ENCODE data around the gene GLT1D1.
A peak's percentile ranks its signal among the peaks of the same experiment; 100 is the strongest.

Gene GLT1D1

GRCh38 chr12:128908254-128908653 lies 55.0 kb downstream of the GLT1D1 start:
- H3K4me3 Mint-ChIP-seq = no peak overlapping the region
- H3K27ac Mint-ChIP-seq = no peak overlapping the region
- H3K27me3 Mint-ChIP-seq = peaks cover 2% of the 10 kb centered on the region
- peaks cover 12% of the 10 kb centered on the region for H3K4me1 Mint-ChIP-seq (ENCODE audit: low read depth)
- H3K36me3 Mint-ChIP-seq (ENCODE audit: low read depth) = no peaks in the 10 kb centered on the region
- no peak for DNase-seq
- no peaks in the 10 kb centered on the region for H3K9me3 Mint-ChIP-seq

DNA sequence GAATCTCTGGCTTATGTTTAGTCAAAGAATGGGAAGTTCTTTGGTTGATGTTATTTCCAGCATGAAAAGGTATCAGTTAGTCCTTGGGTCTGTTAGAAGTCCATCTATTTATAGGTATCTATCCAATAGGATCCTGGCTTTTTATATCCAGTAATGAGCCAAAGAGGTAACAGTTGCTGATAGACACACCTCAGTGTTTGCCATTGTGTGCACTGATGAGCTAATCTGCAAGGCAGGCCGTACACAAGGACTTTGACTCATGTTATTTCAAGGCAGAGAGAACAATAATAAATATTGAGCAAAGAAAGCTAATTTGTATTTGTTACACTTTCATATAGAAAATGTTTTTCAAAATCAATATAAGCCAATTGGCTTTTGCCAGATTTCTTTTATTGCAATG lies 56.4 kb downstream of the GLT1D1 start:
- H3K4me3 Mint-ChIP-seq = no peak overlapping the region
- H3K36me3 Mint-ChIP-seq (ENCODE audit: low read depth) = no peaks in the 10 kb centered on the region
- no peak for DNase-seq
- H3K9me3 Mint-ChIP-seq = no peaks in the 10 kb centered on the region
- peaks cover 20% of the 10 kb centered on the region for H3K4me1 Mint-ChIP-seq (ENCODE audit: low read depth)
- no peak overlapping the region for H3K27ac Mint-ChIP-seq
- peaks cover 2% of the 10 kb centered on the region for H3K27me3 Mint-ChIP-seq

- H3K4me3 Mint-ChIP-seq = no peak overlapping the region
- no peaks in the 10 kb centered on the region for H3K36me3 Mint-ChIP-seq (ENCODE audit: low read depth)
- peaks cover 27% of the 10 kb centered on the region for H3K4me1 Mint-ChIP-seq (ENCODE audit: low read depth)
- peaks cover 2% of the 10 kb centered on the region for H3K27me3 Mint-ChIP-seq
- no peak for DNase-seq
- no peaks in the 10 kb centered on the region for H3K9me3 Mint-ChIP-seq
- H3K27ac Mint-ChIP-seq = no peak overlapping the region
Observed at GRCh38 chr12:128910629-128911028, 57.4 kb downstream of the GLT1D1 start.

DNA sequence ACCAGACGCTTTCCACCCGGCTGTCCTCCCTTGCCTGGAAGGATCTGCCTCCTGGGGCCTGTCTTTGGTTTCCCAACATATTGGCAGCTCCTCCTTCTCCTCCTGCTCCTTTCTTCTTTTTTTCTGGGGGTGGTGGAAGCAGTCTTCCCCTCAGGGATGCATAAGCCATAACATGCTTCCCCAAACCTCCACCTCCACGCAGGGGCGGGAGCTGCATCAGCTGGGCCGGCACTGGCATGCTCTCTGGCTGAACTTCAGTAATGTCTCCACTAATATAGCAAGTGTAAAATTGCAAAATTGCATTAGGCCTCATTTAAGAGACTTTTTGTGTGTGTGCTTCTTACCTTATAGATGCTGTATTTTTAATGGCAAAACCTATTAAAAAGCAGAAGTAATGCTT lies 58.6 kb downstream of the GLT1D1 start:
- no peaks in the 10 kb centered on the region for H3K9me3 Mint-ChIP-seq
- H3K27ac Mint-ChIP-seq = no peak overlapping the region
- peaks cover 34% of the 10 kb centered on the region for H3K4me1 Mint-ChIP-seq (ENCODE audit: low read depth)
- no peaks in the 10 kb centered on the region for H3K36me3 Mint-ChIP-seq (ENCODE audit: low read depth)
- no peak for DNase-seq
- no peak overlapping the region for H3K4me3 Mint-ChIP-seq
- H3K27me3 Mint-ChIP-seq = peaks cover 2% of the 10 kb centered on the region

DNA sequence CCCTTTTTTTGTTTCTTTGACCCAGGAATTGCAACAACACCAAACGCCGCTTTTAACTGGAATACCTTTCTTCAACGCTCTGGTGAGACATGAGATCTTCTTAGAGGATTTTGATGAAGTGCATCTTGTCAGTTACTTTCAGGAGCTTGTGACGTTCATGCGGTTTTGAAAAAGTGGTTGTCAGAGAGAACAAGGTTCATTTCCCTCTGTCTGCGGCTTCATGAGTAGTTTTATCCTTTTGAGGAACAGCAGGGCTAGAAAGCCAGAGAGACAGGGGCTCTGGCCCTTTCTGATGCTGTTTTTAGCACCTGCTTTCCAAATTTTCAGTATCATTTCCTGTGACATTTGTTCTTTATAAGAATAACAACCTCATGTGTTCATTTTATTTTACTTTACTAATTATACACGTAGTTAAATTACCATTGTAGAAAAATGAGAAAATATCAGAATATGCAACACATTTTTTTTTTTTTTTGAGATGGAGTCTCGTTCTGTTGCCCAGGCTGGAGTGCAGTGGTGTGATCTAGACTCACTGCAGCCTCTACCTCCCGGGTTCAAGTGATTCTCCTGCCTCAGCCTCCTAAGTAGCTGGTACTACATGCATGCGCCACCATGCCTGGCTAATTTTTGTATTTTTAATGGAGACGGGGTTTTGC lies 61.8 kb downstream of the GLT1D1 start:
- peak overlapping the region; percentile 1 for H3K4me3 Mint-ChIP-seq
- no peak for DNase-seq
- peak overlapping the region; percentile 63 for H3K27ac Mint-ChIP-seq

DNA sequence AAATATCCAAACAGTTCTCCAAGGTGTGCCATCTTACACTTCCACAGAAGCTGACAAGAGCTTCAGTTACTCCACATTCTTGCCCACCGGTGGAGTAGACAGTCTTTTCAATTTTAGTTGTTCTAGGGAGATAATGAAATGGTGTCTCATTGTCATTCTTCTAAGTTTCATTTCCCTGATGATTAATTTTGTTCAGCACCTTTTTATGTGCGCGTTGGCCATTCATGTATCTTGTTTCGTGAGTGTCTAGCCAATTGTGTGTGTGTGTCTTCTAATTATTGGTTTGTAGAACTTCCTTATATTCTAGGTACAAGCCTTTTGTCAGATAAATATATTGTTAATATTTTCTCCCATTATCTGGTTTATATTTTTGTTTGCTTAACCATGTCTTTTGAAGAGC lies 63.1 kb downstream of the GLT1D1 start:
- H3K27ac Mint-ChIP-seq = peak overlapping the region; percentile 3
- H3K27me3 Mint-ChIP-seq = peaks cover 4% of the 10 kb centered on the region
- H3K4me1 Mint-ChIP-seq (ENCODE audit: low read depth) = peaks cover 58% of the 10 kb centered on the region
- no peak for DNase-seq
- H3K36me3 Mint-ChIP-seq (ENCODE audit: low read depth) = no peaks in the 10 kb centered on the region
- H3K9me3 Mint-ChIP-seq = no peaks in the 10 kb centered on the region
- no peak overlapping the region for H3K4me3 Mint-ChIP-seq

More for the DNA sequence above, 61.8 kb downstream of the GLT1D1 start:
- Mint-ChIP-seq H3K4me1 (ENCODE audit: low read depth) (peaks cover 57% of the 10 kb centered on the region), H3K9me3 (no peaks in the 10 kb centered on the region), H3K27me3 (peaks cover 2% of the 10 kb centered on the region), H3K36me3 (ENCODE audit: low read depth) (no peaks in the 10 kb centered on the region)

- peaks cover 9% of the 10 kb centered on the region for H3K27me3 Mint-ChIP-seq
- no peak for DNase-seq
- H3K36me3 Mint-ChIP-seq (ENCODE audit: low read depth) = no peaks in the 10 kb centered on the region
- H3K4me1 Mint-ChIP-seq (ENCODE audit: low read depth) = peaks cover 57% of the 10 kb centered on the region
- no peak overlapping the region for H3K4me3 Mint-ChIP-seq
- H3K9me3 Mint-ChIP-seq = no peaks in the 10 kb centered on the region
- peak overlapping the region; percentile 4 for H3K27ac Mint-ChIP-seq
Observed at GRCh38 chr12:128918481-128919260, 65.4 kb downstream of the GLT1D1 start.

GRCh38 chr12:128920468-128920867 lies 67.2 kb downstream of the GLT1D1 start:
- Mint-ChIP-seq H3K36me3 (ENCODE audit: low read depth) (no peaks in the 10 kb centered on the region), H3K4me1 (ENCODE audit: low read depth) (peaks cover 45% of the 10 kb centered on the region), H3K4me3 (no peak overlapping the region), H3K27ac (no peak overlapping the region), H3K27me3 (peaks cover 9% of the 10 kb centered on the region), H3K9me3 (no peaks in the 10 kb centered on the region)
- DNase-seq = no peak

- Mint-ChIP-seq H3K36me3 (ENCODE audit: low read depth) (no peaks in the 10 kb centered on the region), H3K27ac (no peak overlapping the region), H3K9me3 (no peaks in the 10 kb centered on the region), H3K4me3 (no peak overlapping the region), H3K4me1 (ENCODE audit: low read depth) (peaks cover 5% of the 10 kb centered on the region), H3K27me3 (peaks cover 2% of the 10 kb centered on the region)
- no peak for DNase-seq
Observed at GRCh38 chr12:128928361-128928760, 75.1 kb downstream of the GLT1D1 start.

DNA sequence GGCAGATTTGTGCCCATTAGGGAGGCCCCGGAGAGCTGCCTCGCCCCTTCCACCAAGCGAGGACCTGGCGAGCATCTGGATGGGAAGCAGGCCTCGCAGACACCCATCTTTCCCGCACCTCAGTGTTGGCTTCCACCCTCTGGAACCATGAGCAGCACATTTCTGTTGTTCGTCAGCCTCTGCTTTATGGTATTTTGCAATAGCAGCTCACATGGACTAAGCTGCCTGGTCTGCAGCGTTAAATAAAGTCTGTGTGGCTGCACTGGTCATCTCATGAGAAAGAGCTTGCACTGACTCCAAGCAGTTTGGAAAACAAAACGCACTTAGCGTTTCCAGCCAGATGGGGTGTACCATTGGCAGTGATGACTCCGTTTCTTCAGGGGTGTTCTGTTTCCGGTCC lies 75.8 kb downstream of the GLT1D1 start:
- H3K9me3 Mint-ChIP-seq = no peaks in the 10 kb centered on the region
- H3K27ac Mint-ChIP-seq = no peak overlapping the region
- peaks cover 5% of the 10 kb centered on the region for H3K4me1 Mint-ChIP-seq (ENCODE audit: low read depth)
- DNase-seq = no peak
- H3K4me3 Mint-ChIP-seq = no peak overlapping the region
- H3K27me3 Mint-ChIP-seq = peaks cover 6% of the 10 kb centered on the region
- no peaks in the 10 kb centered on the region for H3K36me3 Mint-ChIP-seq (ENCODE audit: low read depth)

- H3K27ac Mint-ChIP-seq = no peak overlapping the region
- DNase-seq = no peak
- no peak overlapping the region for H3K4me3 Mint-ChIP-seq
- no peaks in the 10 kb centered on the region for H3K9me3 Mint-ChIP-seq
- peaks cover 5% of the 10 kb centered on the region for H3K4me1 Mint-ChIP-seq (ENCODE audit: low read depth)
- no peaks in the 10 kb centered on the region for H3K36me3 Mint-ChIP-seq (ENCODE audit: low read depth)
- H3K27me3 Mint-ChIP-seq = peaks cover 10% of the 10 kb centered on the region
Observed at GRCh38 chr12:128930606-128931005, 77.3 kb downstream of the GLT1D1 start.

- Mint-ChIP-seq H3K4me3 (no peak overlapping the region), H3K27ac (no peak overlapping the region), H3K27me3 (peaks cover 10% of the 10 kb centered on the region), H3K36me3 (ENCODE audit: low read depth) (no peaks in the 10 kb centered on the region), H3K4me1 (ENCODE audit: low read depth) (peaks cover 5% of the 10 kb centered on the region), H3K9me3 (no peaks in the 10 kb centered on the region)
- no peak for DNase-seq
Observed at GRCh38 chr12:128932521-128932920, 79.2 kb downstream of the GLT1D1 start.

GRCh38 chr12:128933039-128933438 lies 79.8 kb downstream of the GLT1D1 start:
- no peak for DNase-seq
- H3K27ac Mint-ChIP-seq = no peak overlapping the region
- no peak overlapping the region for H3K4me3 Mint-ChIP-seq
- H3K36me3 Mint-ChIP-seq (ENCODE audit: low read depth) = no peaks in the 10 kb centered on the region
- H3K4me1 Mint-ChIP-seq (ENCODE audit: low read depth) = peaks cover 5% of the 10 kb centered on the region
- peaks cover 10% of the 10 kb centered on the region for H3K27me3 Mint-ChIP-seq
- H3K9me3 Mint-ChIP-seq = no peaks in the 10 kb centered on the region

DNA sequence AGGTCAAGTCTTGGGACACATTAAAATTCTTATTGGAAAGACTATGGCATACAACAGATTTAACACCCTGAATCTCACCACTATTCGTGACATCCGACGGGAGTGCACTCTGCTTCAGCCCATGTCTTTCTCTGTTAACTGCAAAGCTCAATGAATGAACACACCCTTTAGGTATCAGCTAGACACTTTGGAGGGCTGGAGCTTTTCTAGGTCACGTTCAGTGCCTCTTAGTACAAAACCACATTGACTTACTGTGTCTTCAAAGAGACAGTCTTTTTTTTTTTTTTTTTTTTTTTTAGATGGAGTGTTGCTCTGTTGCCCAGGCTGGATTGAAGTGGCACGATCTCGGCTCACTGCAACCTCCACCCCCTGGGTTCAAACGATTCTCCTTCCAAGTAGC lies 80.6 kb downstream of the GLT1D1 start:
- no peak overlapping the region for H3K27ac Mint-ChIP-seq
- no peak overlapping the region for H3K4me3 Mint-ChIP-seq
- no peaks in the 10 kb centered on the region for H3K36me3 Mint-ChIP-seq (ENCODE audit: low read depth)
- no peak for DNase-seq
- H3K4me1 Mint-ChIP-seq (ENCODE audit: low read depth) = peaks cover 5% of the 10 kb centered on the region
- no peaks in the 10 kb centered on the region for H3K9me3 Mint-ChIP-seq
- peaks cover 10% of the 10 kb centered on the region for H3K27me3 Mint-ChIP-seq

DNA sequence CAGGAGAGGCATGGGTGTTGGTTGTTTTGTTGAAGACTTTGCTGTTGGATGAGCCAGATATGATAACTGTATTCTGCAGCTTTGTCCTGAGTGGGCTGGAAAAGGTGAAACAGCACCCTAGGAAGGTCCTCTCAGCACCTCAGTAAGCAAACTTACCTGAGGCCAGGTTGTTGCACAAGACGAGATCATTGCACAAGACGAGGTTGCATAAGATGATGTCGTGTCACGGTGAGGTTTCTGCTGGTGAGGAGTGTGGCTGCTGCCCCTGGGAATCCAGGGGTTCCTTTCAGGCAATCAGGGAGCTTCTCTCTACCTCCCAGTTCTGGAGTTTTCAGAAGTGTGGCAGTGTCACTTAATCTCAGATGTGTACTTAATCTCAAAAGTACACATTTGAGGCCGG lies 85.6 kb downstream of the GLT1D1 start:
- Mint-ChIP-seq H3K36me3 (ENCODE audit: low read depth) (no peaks in the 10 kb centered on the region), H3K9me3 (no peaks in the 10 kb centered on the region), H3K27me3 (peaks cover 3% of the 10 kb centered on the region), H3K4me1 (ENCODE audit: low read depth) (no peaks in the 10 kb centered on the region), H3K27ac (no peak overlapping the region), H3K4me3 (no peak overlapping the region)
- DNase-seq = no peak
